Neural progenitor cell (in vitro differentiated cells): ENCODE results near the gene REG4.

Experiments used
- EZH2 ChIP-seq: fragments of 200-600 bp; sonication (generic); IDR thresholded peaks from 2 replicates; pipeline ENCODE4 v1.6.1; 2017; ENCODE audit warnings: antibody characterized with exemption, mild to moderate bottlenecking, moderate library complexity
- EZH2phosphoT487 ChIP-seq: fragments of 200-600 bp; sonication (generic); IDR thresholded peaks from 2 replicates; pipeline ENCODE4 v1.6.1; 2017; ENCODE audit warnings: antibody characterized with exemption
- TF ChIP-seq, protein P1 (sequence below): fragments of 200-600 bp; sonication (generic); IDR thresholded peaks from 2 replicates; pipeline ENCODE4 v1.5.1; 2017; ENCODE audit warnings: antibody characterized with exemption, mild to moderate bottlenecking

DNA sequence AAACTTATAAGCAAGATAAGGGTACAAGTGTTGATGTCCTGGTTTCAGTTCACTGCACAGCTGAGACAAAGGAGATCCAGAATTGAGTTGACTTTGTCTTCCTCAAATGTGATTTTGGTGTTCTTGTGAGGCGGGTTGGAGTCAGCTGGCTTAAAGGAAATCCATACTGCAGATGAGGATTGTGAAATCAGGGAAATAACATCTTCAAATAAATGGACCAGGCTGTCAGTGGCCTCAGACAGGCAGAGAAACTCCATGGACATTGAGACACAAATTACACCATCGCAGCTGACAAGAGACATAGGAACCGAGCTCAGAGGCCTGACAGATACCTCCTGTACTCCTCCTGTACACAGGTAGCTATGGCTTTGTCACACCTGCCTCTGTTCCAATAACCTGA lies 27.0 kb upstream of the REG4 start:
- TF ChIP-seq EZH2phosphoT487 (no peak), EZH2 (no peak)
- TF ChIP-seq, protein P1, sequence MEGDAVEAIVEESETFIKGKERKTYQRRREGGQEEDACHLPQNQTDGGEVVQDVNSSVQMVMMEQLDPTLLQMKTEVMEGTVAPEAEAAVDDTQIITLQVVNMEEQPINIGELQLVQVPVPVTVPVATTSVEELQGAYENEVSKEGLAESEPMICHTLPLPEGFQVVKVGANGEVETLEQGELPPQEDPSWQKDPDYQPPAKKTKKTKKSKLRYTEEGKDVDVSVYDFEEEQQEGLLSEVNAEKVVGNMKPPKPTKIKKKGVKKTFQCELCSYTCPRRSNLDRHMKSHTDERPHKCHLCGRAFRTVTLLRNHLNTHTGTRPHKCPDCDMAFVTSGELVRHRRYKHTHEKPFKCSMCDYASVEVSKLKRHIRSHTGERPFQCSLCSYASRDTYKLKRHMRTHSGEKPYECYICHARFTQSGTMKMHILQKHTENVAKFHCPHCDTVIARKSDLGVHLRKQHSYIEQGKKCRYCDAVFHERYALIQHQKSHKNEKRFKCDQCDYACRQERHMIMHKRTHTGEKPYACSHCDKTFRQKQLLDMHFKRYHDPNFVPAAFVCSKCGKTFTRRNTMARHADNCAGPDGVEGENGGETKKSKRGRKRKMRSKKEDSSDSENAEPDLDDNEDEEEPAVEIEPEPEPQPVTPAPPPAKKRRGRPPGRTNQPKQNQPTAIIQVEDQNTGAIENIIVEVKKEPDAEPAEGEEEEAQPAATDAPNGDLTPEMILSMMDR, result no peak
